Left ventricle myocardium inferior (tissue), 1 donor: ENCODE measurements around the gene MYBPC3. TPM values are rescaled to one million over a fixed set of nuclear protein-coding genes. Genes with fewer than 3 reads are reported as not detected.
A peak's percentile ranks its signal among the peaks of the same experiment; 100 is the strongest.

Experiments
- DNase-seq: peaks from one replicate; pipeline ENCODE4 v3.0.0-alpha.2; 2020
- H3K27ac ChIP-seq: fragments of 200-600 bp; replicated peaks from 2 replicates; pipeline ENCODE4 v1.8.0; 2021
- H3K27me3 ChIP-seq: fragments of 200-600 bp; 2 replicates; pipeline ENCODE4 v1.8.0; 2021; ENCODE audit warnings: low read depth
- H3K36me3 ChIP-seq: fragments of 200-600 bp; 2 replicates; pipeline ENCODE4 v1.8.0; 2021
- H3K4me1 ChIP-seq: fragments of 200-600 bp; 2 replicates; pipeline ENCODE4 v1.8.0; 2021
- H3K4me3 ChIP-seq: fragments of 200-600 bp; 2 replicates; pipeline ENCODE4 v1.8.0; 2021; ENCODE audit warnings: mild to moderate bottlenecking, moderate library complexity
- H3K9me3 ChIP-seq: fragments of 200-600 bp; replicated peaks from 2 replicates; pipeline ENCODE4 v1.8.0; 2021
- intact Hi-C: fragments of 100-400 bp; cut with micrococcal nuclease; formaldehyde crosslinking; loops from one replicate; pipeline ENCODE4 v1.11.0; 2022
- total RNA-seq: library from RNA; stranded (reverse); fragmentation: NEBNext Ultra II Directional; extraction: Animal tissue kit (Norgen Biotek cat#: 25700); gene quantifications from one replicate; pipeline ENCODE4 v1.2.1, GENCODE V29; 2021
- TF ChIP-seq, protein P1 (sequence below): fragments of 200-600 bp; IDR thresholded peaks from 2 replicates; pipeline ENCODE4 v1.8.0; 2021; ENCODE audit warnings: antibody characterized with exemption, mild to moderate bottlenecking, borderline replicate concordance
- donor health status: DM: no; HTN: yes; CAD: no; lungs with severe emphysema.

Gene MYBPC3
- total RNA-seq, 1 donor from 2014 or later, result 2,538 TPM

DNA sequence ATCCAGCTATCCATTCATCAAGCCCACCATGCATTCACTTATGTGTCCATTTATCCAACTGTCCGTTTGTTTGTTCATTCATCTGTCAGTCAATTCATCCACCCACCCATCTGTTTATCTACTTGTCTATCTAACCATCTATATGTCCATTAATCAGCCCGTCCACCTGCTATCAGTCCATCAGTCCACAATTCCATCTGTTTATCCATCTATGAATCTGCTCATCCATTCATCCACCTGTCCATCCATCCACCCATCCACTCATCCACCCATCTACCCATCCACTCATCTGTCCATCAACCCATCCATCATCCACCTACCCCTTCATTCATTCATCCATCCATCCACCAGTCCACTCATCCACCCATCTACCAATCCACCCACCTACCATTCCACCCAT is 26.8 kb upstream of the MYBPC3 start:
- H3K9me3 ChIP-seq, result no peaks in the 10 kb centered on the region
- H3K27ac ChIP-seq, result no peak overlapping the region
- no peaks in the 10 kb centered on the region for H3K27me3 ChIP-seq
- DNase-seq, result no peak
- no peaks in the 10 kb centered on the region for H3K4me1 ChIP-seq
- TF ChIP-seq, protein P1, sequence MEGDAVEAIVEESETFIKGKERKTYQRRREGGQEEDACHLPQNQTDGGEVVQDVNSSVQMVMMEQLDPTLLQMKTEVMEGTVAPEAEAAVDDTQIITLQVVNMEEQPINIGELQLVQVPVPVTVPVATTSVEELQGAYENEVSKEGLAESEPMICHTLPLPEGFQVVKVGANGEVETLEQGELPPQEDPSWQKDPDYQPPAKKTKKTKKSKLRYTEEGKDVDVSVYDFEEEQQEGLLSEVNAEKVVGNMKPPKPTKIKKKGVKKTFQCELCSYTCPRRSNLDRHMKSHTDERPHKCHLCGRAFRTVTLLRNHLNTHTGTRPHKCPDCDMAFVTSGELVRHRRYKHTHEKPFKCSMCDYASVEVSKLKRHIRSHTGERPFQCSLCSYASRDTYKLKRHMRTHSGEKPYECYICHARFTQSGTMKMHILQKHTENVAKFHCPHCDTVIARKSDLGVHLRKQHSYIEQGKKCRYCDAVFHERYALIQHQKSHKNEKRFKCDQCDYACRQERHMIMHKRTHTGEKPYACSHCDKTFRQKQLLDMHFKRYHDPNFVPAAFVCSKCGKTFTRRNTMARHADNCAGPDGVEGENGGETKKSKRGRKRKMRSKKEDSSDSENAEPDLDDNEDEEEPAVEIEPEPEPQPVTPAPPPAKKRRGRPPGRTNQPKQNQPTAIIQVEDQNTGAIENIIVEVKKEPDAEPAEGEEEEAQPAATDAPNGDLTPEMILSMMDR, result no peak
- H3K4me3 ChIP-seq, result no peak overlapping the region
- intact Hi-C loops, result no loop called here
- no peaks in the 10 kb centered on the region for H3K36me3 ChIP-seq

DNA sequence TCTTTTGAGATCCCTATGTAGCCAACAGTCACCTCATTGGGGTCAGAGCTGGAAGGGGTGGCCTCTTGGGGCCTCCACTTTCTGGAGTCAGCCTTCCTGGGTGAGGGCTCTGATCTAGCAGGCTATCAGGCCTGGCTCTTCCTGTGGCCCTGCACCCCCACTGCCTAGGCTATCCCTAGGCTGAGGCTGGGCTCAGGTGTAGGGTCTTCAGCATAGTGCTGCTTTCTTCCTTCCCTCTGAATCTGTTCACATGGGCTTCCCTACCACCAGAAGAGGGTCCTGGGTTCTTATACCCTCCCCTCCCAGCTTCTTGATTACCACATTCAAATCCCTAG is 26.3 kb upstream of the MYBPC3 start:
- TF ChIP-seq, protein P1, result no peak
- H3K4me3 ChIP-seq, result no peak overlapping the region
- H3K9me3 ChIP-seq, result no peaks in the 10 kb centered on the region
- no peak for DNase-seq
- no peaks in the 10 kb centered on the region for H3K36me3 ChIP-seq
- H3K27ac ChIP-seq, result no peak overlapping the region
- intact Hi-C loops, result no loop called here
- no peaks in the 10 kb centered on the region for H3K27me3 ChIP-seq
- no peaks in the 10 kb centered on the region for H3K4me1 ChIP-seq

- intact Hi-C loops, result no loop called here
- Histone ChIP-seq H3K27me3 (no peaks in the 10 kb centered on the region), H3K4me3 (peak within 1 kb of the TSS; percentile 45), H3K27ac (peak within 1 kb of the TSS; percentile 54), H3K4me1 (no peaks in the 10 kb centered on the region), H3K36me3 (no peaks in the 10 kb centered on the region), H3K9me3 (no peaks in the 10 kb centered on the region)
- peak; percentile 68 for DNase-seq
- TF ChIP-seq, protein P1, result no peak
Observed at GRCh38 chr11:47378010-47378835, 25.7 kb upstream of the MYBPC3 start, which contains the start of gene SPI1. TSS of gene SPI1 (minus strand) at chr11:47378547. CDS start at chr11:47378353, 194 bp downstream.

- Histone ChIP-seq H3K4me3 (peak overlapping the region; percentile 45), H3K36me3 (no peaks in the 10 kb centered on the region), H3K27me3 (no peaks in the 10 kb centered on the region), H3K9me3 (no peaks in the 10 kb centered on the region), H3K27ac (peak overlapping the region; percentile 54), H3K4me1 (no peaks in the 10 kb centered on the region)
- DNase-seq, result no peak
- TF ChIP-seq, protein P1, result no peak
- intact Hi-C loops, result no loop called here
Observed at GRCh38 chr11:47377571-47378009, 25.1 kb upstream of the MYBPC3 start.

DNA sequence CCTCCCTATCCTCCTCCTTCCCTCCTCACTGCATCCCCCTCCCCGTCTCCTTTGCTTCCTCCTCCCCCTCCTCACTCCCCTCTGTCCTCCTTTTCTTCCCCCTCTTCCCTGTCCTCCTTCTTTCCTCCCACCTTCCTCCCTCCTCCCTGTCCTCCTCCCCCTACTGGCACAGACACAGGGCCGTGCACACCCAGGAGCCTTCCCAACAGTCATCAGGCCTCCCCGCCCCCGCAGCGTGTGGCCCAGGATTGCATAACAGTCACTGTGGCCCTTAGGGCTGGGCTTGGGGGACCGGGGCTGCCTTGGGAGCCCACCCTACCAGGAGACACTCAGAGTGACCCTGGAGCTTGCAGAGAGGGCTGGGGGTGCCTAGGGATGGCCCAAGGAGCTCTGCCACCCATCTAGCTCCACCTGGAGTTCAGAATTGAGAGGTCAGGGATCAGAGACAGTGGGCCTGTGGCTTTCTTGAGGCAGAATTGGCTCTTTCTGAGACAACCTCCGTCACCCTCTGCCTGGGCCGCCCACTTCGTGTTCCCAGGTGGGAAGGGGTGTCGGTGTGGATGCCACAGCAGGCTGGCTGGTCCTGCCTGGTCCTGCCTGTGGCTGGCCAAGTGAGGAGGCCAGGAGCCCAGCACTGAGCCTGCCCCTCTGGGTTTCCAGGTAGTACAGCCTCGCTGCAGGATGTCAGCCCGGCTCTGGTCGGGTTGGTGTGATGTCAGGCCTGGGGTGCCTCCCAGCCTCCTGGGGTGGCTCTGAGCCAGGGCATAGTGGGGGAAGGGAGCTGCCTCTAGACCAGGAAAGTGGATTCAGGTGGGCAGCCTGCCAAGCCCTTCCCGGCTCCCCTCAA is 24.2 kb upstream of the MYBPC3 start:
- intact Hi-C loops, result no loop called here
- H3K36me3 ChIP-seq, result no peaks in the 10 kb centered on the region

More for the DNA sequence above, 24.2 kb upstream of the MYBPC3 start:
- Histone ChIP-seq H3K9me3 (no peaks in the 10 kb centered on the region), H3K4me3 (peak overlapping the region; percentile 45), H3K27me3 (no peaks in the 10 kb centered on the region), H3K27ac (peak overlapping the region; percentile 54), H3K4me1 (no peaks in the 10 kb centered on the region)
- TF ChIP-seq, protein P1, result no peak
- DNase-seq, result peak; percentile 53
